ENCODE results near the gene SLC9A9.

Gene SLC9A9

DNA sequence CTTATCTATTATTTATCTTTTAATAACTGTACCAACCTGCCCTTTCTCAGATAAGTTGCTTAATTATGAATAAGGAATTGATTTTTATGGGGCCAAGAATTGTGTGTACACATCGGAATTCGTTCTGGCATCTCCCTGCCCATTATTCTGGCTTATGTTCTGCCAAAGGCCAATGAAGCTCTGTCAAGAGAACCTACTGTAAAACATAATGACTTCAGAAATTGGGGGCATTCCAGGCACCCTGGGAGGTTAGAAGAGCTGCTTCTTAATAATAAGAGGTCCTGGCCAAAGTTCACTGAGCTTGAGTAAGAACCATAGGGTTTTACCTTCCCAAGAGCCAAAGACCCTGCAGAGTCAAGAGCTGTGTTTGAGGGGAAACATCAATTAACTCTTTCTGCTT is 261.7 kb downstream of the SLC9A9 start:
- intact Hi-C loops (cut with micrococcal nuclease) = no loop called here
- H3K27ac Mint-ChIP-seq = peak overlapping the region; percentile 71
- peaks cover 22% of the 10 kb centered on the region for H3K4me1 Mint-ChIP-seq (ENCODE audit: low read depth)
- no peaks in the 10 kb centered on the region for H3K27me3 Mint-ChIP-seq
- H3K4me3 Mint-ChIP-seq = no peak overlapping the region
- peaks cover 7% of the 10 kb centered on the region for H3K9me3 Mint-ChIP-seq
- peaks cover 18% of the 10 kb centered on the region for H3K36me3 Mint-ChIP-seq (ENCODE audit: low read depth)

DNA sequence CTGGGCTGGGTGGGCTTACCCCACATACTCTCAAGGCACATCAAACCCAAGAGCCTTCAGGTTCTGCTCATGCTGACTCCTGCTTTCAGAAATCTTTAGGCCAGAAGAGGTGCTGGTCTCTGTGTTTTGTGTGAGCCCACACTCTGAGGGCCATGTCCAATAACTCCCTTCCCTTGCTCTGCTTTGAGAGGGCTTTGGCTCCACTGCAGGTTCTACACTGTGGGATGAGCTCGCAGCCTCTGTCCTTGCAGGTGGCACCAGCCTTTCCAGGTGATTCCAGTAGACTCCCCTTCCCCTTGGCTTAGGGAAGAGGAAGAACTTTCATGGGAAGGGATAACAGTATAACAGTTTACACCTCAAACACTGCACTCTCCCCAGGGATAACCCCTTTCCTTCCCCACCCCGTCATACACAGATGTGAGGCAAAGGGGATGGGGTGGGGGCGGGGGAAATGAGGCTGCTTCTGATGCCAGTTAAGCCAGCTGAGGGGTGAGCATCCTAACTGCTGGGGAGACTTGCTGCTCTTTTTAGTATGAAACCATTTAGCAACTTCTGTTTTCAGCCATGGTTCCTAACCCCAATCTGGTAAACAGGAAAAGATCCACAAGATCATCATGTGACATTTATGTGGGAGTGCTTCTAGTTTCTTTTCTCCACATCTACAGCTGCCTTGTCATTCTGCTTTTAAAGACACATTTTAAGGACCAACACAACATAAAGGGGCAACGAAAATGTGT is 262.4 kb downstream of the SLC9A9 start:
- intact Hi-C loops (cut with micrococcal nuclease) = no loop called here
- Mint-ChIP-seq H3K4me1 (ENCODE audit: low read depth) (peaks cover 22% of the 10 kb centered on the region), H3K36me3 (ENCODE audit: low read depth) (peaks cover 18% of the 10 kb centered on the region), H3K9me3 (peaks cover 7% of the 10 kb centered on the region), H3K4me3 (no peak overlapping the region), H3K27ac (peak overlapping the region; percentile 71), H3K27me3 (no peaks in the 10 kb centered on the region)

GRCh38 chr3:143584474-143584873 is 263.8 kb downstream of the SLC9A9 start:
- intact Hi-C loops (cut with micrococcal nuclease) = no loop called here
- H3K27ac Mint-ChIP-seq = peak overlapping the region; percentile 71
- H3K36me3 Mint-ChIP-seq (ENCODE audit: low read depth) = peaks cover 18% of the 10 kb centered on the region
- H3K27me3 Mint-ChIP-seq = no peaks in the 10 kb centered on the region
- peaks cover 7% of the 10 kb centered on the region for H3K9me3 Mint-ChIP-seq
- peaks cover 22% of the 10 kb centered on the region for H3K4me1 Mint-ChIP-seq (ENCODE audit: low read depth)
- H3K4me3 Mint-ChIP-seq = no peak overlapping the region

DNA sequence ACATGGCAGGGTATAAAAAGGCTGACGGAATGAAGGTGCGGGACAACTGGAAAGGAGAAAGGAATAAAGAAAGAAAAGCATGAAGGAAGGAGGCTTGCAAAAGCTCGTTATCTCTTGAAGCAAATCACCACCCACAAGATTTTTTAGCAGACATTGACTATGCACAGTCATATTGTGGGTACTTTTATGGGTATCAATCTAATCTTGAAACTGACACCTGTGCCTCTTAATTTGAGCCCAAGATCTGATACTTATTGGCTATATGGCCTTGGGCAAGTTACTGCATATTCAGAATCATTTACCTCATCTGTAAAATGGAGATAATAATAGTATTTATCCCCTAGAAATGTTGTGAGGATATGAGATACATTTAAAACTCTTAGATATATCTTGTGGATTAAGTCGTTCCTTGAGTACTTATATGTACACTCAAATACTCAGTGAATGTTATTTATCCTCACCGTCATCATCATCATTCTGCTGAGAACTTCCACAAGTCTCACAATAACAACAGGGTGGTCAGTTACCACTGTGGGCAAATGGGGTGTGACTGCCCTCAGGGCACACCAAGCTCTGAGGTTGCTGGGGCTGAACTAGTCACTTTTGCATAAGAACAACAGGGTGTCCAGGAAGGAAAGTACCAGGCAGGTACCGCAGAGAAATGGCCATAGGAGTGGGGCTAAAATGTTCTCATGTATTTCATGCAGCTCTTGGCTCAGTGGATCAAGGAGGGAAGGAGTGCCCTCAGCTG is 266.1 kb downstream of the SLC9A9 start:
- H3K4me1 Mint-ChIP-seq (ENCODE audit: low read depth) = peaks cover 22% of the 10 kb centered on the region
- intact Hi-C loops (cut with micrococcal nuclease) = no loop called here
- H3K27ac Mint-ChIP-seq = no peak overlapping the region
- H3K36me3 Mint-ChIP-seq (ENCODE audit: low read depth) = peaks cover 27% of the 10 kb centered on the region
- no peak overlapping the region for H3K4me3 Mint-ChIP-seq
- peaks cover 2% of the 10 kb centered on the region for H3K9me3 Mint-ChIP-seq
- H3K27me3 Mint-ChIP-seq = no peaks in the 10 kb centered on the region

GRCh38 chr3:143578810-143579435 is 269.3 kb downstream of the SLC9A9 start:
- H3K36me3 Mint-ChIP-seq (ENCODE audit: low read depth) = peaks cover 40% of the 10 kb centered on the region
- no peak overlapping the region for H3K4me3 Mint-ChIP-seq
- intact Hi-C loops (cut with micrococcal nuclease) = no loop called here
- H3K4me1 Mint-ChIP-seq (ENCODE audit: low read depth) = peaks cover 12% of the 10 kb centered on the region
- no peaks in the 10 kb centered on the region for H3K9me3 Mint-ChIP-seq
- H3K27me3 Mint-ChIP-seq = no peaks in the 10 kb centered on the region
- H3K27ac Mint-ChIP-seq = no peak overlapping the region

DNA sequence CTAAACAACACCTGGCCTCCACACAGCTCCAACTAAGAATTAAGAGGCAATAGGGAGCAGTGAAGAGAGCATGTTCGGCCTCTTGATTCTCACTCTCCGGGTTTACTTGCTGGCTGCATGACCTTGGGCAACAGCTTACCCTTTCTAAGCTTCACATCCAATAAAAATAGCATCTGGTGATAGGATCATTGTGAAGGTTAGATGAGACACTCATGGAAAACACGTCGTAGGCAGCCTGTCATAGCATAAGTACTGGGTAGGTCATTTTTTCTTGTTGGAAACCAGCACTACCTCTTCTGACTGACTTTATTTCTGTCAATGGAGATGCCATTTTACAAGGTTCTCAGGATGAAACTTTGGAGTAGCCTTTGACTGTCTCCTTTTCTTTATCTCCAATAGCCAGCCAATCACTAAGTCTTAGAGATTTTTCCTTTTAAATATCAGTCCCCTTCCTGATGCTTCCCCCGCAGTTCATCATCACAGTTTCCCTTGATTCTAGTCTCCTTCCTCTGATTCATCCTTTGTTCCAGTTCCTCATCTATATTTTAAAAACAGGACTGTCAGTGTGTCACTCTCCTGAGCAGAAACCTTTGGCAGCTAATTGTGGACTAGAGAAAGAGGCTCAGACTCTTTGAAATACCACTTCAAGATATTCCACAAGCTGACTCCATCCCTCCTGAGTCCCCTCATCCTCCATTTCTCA is 271.5 kb downstream of the SLC9A9 start:
- Mint-ChIP-seq H3K4me3 (no peak overlapping the region), H3K27me3 (no peaks in the 10 kb centered on the region), H3K27ac (no peak overlapping the region), H3K4me1 (ENCODE audit: low read depth) (peaks cover 12% of the 10 kb centered on the region), H3K36me3 (ENCODE audit: low read depth) (peaks cover 36% of the 10 kb centered on the region), H3K9me3 (no peaks in the 10 kb centered on the region)
- intact Hi-C loops (cut with micrococcal nuclease) = no loop called here

- Mint-ChIP-seq H3K4me3 (no peak overlapping the region), H3K4me1 (ENCODE audit: low read depth) (peaks cover 12% of the 10 kb centered on the region), H3K9me3 (no peaks in the 10 kb centered on the region), H3K36me3 (ENCODE audit: low read depth) (peaks cover 38% of the 10 kb centered on the region), H3K27ac (no peak overlapping the region), H3K27me3 (no peaks in the 10 kb centered on the region)
- intact Hi-C loops (cut with micrococcal nuclease) = no loop called here
Measured at GRCh38 chr3:143574933-143575332, 273.3 kb downstream of the SLC9A9 start.

DNA sequence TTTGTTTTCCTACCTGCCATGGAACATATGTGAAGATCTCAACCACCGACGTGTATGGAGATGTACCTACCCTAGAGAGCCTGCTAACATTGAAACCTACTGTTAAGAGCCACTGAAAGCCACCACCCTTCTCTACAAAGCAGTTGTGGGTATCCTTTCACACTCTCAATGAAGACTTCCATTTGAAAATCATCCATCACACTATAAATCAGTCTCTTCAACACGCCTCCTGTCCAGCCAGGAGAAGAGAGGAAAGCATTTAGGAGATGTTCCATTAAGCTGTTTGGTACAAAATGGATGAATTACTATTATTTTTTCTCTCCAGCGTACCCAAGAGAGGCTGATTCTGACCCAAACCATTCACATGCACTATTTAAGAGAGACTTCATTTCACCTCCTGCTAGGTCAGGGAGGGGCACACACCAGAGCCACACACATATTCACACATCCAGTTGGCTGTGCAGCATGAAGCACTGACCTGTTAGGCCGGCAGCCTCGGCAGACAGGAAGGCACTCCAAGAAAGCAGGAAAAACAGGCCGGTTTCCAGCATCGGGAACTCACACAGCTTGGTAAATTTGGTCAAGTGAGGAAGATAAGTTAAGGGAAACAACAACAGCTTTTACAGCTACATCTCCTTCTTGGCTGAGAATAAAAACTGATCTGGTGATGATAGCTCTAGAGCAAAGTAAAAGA is 274.5 kb downstream of the SLC9A9 start:
- H3K27ac Mint-ChIP-seq = no peak overlapping the region
- H3K4me1 Mint-ChIP-seq (ENCODE audit: low read depth) = peaks cover 12% of the 10 kb centered on the region
- no peak overlapping the region for H3K4me3 Mint-ChIP-seq
- H3K27me3 Mint-ChIP-seq = no peaks in the 10 kb centered on the region
- H3K36me3 Mint-ChIP-seq (ENCODE audit: low read depth) = peaks cover 40% of the 10 kb centered on the region
- intact Hi-C loops (cut with micrococcal nuclease) = no loop called here
- H3K9me3 Mint-ChIP-seq = no peaks in the 10 kb centered on the region

DNA sequence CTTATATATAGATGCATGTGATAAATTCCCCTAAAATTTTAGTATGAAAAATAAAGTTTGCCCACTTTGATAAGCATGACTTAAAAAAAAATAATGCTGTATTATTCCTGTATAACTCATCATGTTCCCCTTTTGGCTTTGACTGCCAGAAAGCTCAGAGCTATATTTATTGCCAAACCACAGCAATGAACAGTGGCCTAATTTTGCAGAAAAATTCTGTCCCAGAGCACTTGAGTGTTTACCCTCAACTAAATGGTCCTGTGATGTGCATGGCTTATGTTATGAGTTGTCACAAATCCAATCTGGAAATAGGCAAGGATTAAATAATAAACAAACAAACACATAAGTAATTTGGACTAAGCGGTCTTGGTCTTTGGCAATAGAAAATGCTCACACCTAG is 276.7 kb downstream of the SLC9A9 start:
- intact Hi-C loops (cut with micrococcal nuclease) = no loop called here
- Mint-ChIP-seq H3K9me3 (no peaks in the 10 kb centered on the region), H3K4me1 (ENCODE audit: low read depth) (no peaks in the 10 kb centered on the region), H3K27me3 (no peaks in the 10 kb centered on the region), H3K4me3 (no peak overlapping the region), H3K36me3 (ENCODE audit: low read depth) (peaks cover 19% of the 10 kb centered on the region), H3K27ac (no peak overlapping the region)

DNA sequence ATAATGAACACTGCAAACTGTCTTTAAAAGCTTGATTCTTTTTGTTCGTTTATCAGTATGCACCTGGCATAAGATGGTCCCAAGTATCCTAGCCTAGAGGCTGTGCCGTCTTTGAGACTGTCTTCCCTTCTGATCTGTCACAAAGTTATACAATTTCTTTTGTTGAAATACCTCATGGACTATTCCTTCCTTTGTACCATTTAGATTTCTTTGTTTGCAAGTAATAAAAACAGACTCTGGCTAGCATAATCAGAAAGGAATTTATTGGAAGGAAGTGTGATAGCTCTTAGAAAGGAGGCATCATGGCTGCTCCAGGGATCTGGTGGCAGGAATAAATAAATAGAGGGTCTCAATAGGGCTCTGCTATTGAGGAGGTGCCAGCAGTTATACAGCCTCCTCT is 280.4 kb downstream of the SLC9A9 start:
- Mint-ChIP-seq H3K27me3 (no peaks in the 10 kb centered on the region), H3K36me3 (ENCODE audit: low read depth) (peaks cover 11% of the 10 kb centered on the region), H3K9me3 (no peaks in the 10 kb centered on the region), H3K27ac (no peak overlapping the region), H3K4me1 (ENCODE audit: low read depth) (peaks cover 15% of the 10 kb centered on the region), H3K4me3 (no peak overlapping the region)
- intact Hi-C loops (cut with micrococcal nuclease) = no loop called here

- H3K27ac Mint-ChIP-seq = no peak overlapping the region
- H3K9me3 Mint-ChIP-seq = no peaks in the 10 kb centered on the region
- no peak overlapping the region for H3K4me3 Mint-ChIP-seq
- intact Hi-C loops (cut with micrococcal nuclease) = no loop called here
- peaks cover 11% of the 10 kb centered on the region for H3K36me3 Mint-ChIP-seq (ENCODE audit: low read depth)
- peaks cover 15% of the 10 kb centered on the region for H3K4me1 Mint-ChIP-seq (ENCODE audit: low read depth)
- H3K27me3 Mint-ChIP-seq = no peaks in the 10 kb centered on the region
Measured at GRCh38 chr3:143565951-143566350, 282.3 kb downstream of the SLC9A9 start.

- Mint-ChIP-seq H3K4me1 (ENCODE audit: low read depth) (peaks cover 15% of the 10 kb centered on the region), H3K36me3 (ENCODE audit: low read depth) (peaks cover 12% of the 10 kb centered on the region), H3K4me3 (no peak overlapping the region), H3K9me3 (peaks cover 8% of the 10 kb centered on the region), H3K27ac (no peak overlapping the region), H3K27me3 (no peaks in the 10 kb centered on the region)
- intact Hi-C loops (cut with micrococcal nuclease) = no loop called here
Measured at GRCh38 chr3:143563786-143564185, 284.5 kb downstream of the SLC9A9 start.

- no peak overlapping the region for H3K27ac Mint-ChIP-seq
Measured at GRCh38 chr3:143562789-143563188, 285.5 kb downstream of the SLC9A9 start.

More at GRCh38 chr3:143562789-143563188, 285.5 kb downstream of the SLC9A9 start:
- peaks cover 15% of the 10 kb centered on the region for H3K4me1 Mint-ChIP-seq (ENCODE audit: low read depth)
- peaks cover 18% of the 10 kb centered on the region for H3K9me3 Mint-ChIP-seq
- no peaks in the 10 kb centered on the region for H3K27me3 Mint-ChIP-seq
- no peak overlapping the region for H3K4me3 Mint-ChIP-seq
- intact Hi-C loops (cut with micrococcal nuclease) = no loop called here
- H3K36me3 Mint-ChIP-seq (ENCODE audit: low read depth) = peaks cover 21% of the 10 kb centered on the region
